Brain microvascular endothelial cell (primary cell): ENCODE data around the gene DAGLB.
A peak's percentile ranks its signal among the peaks of the same experiment; 100 is the strongest.

Source experiments
- DNase-seq: peaks from one replicate; pipeline ENCODE4 v3.0.0-alpha.2; 2020
- H3K27ac ChIP-seq: fragments of 250-450 bp; sonication (Bioruptor Pico); 2 replicates; pipeline ENCODE4 v1.5.1; 2020; ENCODE audit warnings: mild to moderate bottlenecking, moderate library complexity
- H3K27me3 ChIP-seq: fragments of 250-450 bp; sonication (Bioruptor Pico); replicated peaks from 2 replicates; pipeline ENCODE4 v1.5.1; 2020; ENCODE audit warnings: mild to moderate bottlenecking
- H3K36me3 ChIP-seq: fragments of 250-450 bp; sonication (Bioruptor Pico); replicated peaks from 2 replicates; pipeline ENCODE4 v1.5.1; 2020; ENCODE audit warnings: mild to moderate bottlenecking
- H3K4me3 ChIP-seq: 2 replicates; pipeline ENCODE4 v1.5.1; 2011; ENCODE audit warnings: low read depth, mild to moderate bottlenecking, control low read depth, low read length, moderate library complexity
- in situ Hi-C: cut with HindIII; loops from 2 replicates; pipeline ENCODE4 v1.10.0; 2017; ENCODE audit warnings: low sequenced_read_pairs, low pct_ligation_motif_present
- TF ChIP-seq, protein P1 (sequence below): IDR thresholded peaks from 2 replicates; pipeline ENCODE4 v1.5.1; 2011; ENCODE audit warnings: low read depth, mild to moderate bottlenecking, moderate library complexity, low read length, control low read depth, inconsistent platforms; ENCODE audit errors: missing control alignments

Gene DAGLB

DNA sequence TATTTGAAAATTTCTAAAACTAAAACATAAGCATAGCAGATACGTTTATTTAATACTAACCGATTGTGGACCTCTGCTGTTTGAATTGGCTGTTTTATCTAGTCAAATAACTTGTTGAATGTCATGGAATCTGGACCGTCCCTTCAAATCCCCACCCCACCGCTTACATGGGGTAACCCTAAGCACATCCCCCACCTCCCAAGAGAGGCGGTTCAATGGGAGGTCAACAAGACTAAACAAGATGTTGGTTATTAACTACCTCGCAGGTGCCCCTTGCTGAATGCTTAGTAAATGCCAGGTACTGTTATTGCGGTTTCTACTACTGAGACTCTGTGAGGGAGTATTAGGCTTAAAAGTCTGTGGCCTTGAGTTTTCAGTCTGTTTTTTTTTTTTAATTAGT is 70.9 kb downstream of the DAGLB start:
- H3K36me3 ChIP-seq = peaks cover 6% of the 10 kb centered on the region
- peak overlapping the region; percentile 22 for H3K4me3 ChIP-seq
- DNase-seq = no peak
- no peaks in the 10 kb centered on the region for H3K27me3 ChIP-seq
- TF ChIP-seq, protein P1, sequence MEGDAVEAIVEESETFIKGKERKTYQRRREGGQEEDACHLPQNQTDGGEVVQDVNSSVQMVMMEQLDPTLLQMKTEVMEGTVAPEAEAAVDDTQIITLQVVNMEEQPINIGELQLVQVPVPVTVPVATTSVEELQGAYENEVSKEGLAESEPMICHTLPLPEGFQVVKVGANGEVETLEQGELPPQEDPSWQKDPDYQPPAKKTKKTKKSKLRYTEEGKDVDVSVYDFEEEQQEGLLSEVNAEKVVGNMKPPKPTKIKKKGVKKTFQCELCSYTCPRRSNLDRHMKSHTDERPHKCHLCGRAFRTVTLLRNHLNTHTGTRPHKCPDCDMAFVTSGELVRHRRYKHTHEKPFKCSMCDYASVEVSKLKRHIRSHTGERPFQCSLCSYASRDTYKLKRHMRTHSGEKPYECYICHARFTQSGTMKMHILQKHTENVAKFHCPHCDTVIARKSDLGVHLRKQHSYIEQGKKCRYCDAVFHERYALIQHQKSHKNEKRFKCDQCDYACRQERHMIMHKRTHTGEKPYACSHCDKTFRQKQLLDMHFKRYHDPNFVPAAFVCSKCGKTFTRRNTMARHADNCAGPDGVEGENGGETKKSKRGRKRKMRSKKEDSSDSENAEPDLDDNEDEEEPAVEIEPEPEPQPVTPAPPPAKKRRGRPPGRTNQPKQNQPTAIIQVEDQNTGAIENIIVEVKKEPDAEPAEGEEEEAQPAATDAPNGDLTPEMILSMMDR = no peak
- in situ Hi-C loops = no loop called here
- H3K27ac ChIP-seq = no peak overlapping the region

DNA sequence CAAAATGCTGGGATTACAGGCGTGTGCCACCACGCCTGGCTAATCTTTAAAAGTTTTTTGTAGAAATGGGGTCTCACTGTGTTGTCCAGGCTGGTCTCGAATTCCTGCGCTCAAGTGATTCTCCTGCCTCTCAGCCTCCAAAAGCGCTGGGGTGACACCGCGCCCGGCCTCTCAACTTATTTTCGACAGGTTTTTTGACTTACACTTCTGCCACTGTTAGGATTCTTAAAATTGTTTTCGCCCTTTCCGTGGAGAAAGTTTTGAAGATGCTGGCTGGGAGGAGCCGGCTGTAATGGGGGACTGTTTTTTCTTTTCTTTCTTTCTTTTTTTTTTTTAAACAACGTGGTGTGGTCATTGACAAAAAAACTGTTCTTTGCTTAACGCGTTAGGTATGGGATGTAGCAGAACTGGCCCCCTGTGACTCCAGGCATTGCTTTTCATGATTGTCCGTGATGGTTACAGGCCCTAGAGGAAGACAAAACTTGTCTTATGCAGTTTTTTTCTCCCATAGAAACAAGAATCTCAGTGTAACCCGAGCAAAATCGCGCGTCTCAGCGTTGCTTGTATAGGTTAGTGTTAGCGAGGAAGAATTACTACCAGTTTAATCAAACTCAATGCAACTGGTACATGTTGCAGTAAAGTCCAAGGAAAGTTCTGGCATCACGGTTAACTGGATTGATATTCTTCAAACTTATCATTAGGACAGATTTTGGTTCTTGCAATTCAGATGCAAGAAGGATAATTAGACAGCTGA is 72.2 kb downstream of the DAGLB start:
- H3K27ac ChIP-seq = peak overlapping the region; percentile 70
- TF ChIP-seq, protein P1 = no peak
- no peak for DNase-seq
- H3K27me3 ChIP-seq = no peaks in the 10 kb centered on the region
- H3K4me3 ChIP-seq = peak overlapping the region; percentile 78
- peaks cover 6% of the 10 kb centered on the region for H3K36me3 ChIP-seq
- in situ Hi-C loops = no loop called here

DNA sequence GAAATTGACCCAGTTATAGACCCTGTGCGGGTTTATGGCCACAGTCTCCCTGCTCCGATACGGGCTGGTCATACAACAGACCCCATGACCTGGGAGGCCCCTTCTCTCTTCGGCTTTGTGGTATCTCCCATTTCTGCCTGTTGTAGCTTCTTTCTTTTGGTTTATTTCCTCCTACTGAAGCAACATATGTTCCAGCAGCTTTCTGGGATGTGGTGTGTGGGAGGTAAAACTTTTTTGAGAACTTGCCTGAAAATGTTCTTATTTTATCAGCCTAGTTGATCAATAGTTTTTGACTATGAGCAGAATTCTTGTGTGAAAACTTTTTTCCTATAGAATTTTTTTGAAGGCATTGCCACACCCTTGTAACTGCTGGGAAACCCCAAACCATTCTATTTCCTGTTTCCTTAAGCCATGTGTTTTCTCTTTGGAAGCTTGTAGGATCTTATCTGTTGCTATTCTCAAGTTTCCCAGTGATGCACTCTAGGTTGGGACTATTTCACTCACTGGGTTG is 80.0 kb downstream of the DAGLB start:
- H3K27me3 ChIP-seq = no peaks in the 10 kb centered on the region
- in situ Hi-C loops = no loop called here
- no peaks in the 10 kb centered on the region for H3K36me3 ChIP-seq
- TF ChIP-seq, protein P1 = no peak
- H3K27ac ChIP-seq = peak overlapping the region; percentile 23
- no peak for DNase-seq
- no peak overlapping the region for H3K4me3 ChIP-seq

DNA sequence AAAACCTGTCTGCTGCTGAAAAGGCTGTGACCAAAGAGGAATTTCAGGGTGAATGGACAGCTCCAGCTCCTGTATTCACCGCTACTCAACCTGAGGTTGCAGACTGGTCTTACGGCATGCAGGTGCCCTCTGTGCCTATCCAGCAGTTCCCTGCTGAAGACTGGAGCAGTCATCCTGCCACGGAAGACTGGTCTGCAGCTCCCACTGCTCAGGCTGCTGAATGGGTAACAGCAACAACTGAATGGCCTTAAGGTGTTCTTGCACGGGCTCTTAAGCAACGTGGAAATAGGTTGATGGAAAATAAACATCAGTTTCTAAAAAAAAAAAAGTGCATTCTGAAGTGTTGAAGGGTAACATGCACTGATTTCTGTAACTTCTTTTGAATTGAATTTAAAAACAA is 82.3 kb downstream of the DAGLB start:
- in situ Hi-C loops = no loop called here
- no peaks in the 10 kb centered on the region for H3K36me3 ChIP-seq
- no peak overlapping the region for H3K27ac ChIP-seq
- no peak for DNase-seq
- H3K27me3 ChIP-seq = no peaks in the 10 kb centered on the region
- TF ChIP-seq, protein P1 = no peak
- H3K4me3 ChIP-seq = no peak overlapping the region

DNA sequence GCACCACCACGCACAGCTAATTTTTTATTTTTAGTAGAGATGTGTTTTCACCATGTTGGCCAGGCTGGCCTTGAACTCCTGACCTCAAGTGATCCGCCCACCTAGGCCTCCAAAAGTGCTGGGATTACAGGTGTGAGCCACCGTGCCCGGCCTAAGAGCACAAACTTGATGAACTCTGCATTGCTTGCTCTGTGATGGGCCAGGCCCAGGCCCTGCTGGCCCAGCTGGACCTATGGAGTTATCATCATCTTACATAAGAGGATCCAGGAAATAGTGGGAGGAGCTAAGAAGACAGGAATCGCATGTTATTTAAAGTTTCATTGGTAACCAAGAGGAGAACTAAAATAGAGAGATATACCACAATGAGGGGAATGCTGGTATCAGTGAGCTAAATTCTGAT is 86.9 kb downstream of the DAGLB start:
- no peak for DNase-seq
- no peaks in the 10 kb centered on the region for H3K27me3 ChIP-seq
- in situ Hi-C loops = no loop called here

More for the DNA sequence above, 86.9 kb downstream of the DAGLB start:
- Histone ChIP-seq H3K4me3 (no peak overlapping the region), H3K27ac (no peak overlapping the region), H3K36me3 (no peaks in the 10 kb centered on the region)
- TF ChIP-seq, protein P1 = no peak
